Epithelial cell of proximal tubule (primary cell): ENCODE data around the gene LGI2. TPM values are rescaled to one million over a fixed set of nuclear protein-coding genes. Genes with fewer than 3 reads are reported as not detected.

Source experiments
- DNase-seq: peaks from one replicate; pipeline ENCODE4 v3.0.0-alpha.2; 2011; ENCODE audit warnings: low read depth
- H3K4me3 ChIP-seq: 2 replicates; pipeline ENCODE4 v1.5.1; 2011; ENCODE audit warnings: low read depth, mild to moderate bottlenecking, low read length
- total RNA-seq: library from RNA; depleted of rRNA; stranded (reverse); fragments of >200 nt; gene quantifications from 2 replicates; pipeline ENCODE4 v1.2.3, GENCODE V29; 2015
- TF ChIP-seq, protein P1 (sequence below): conservative IDR thresholded peaks from 2 replicates; pipeline ENCODE4 v1.5.1; 2012; ENCODE audit warnings: low read depth, mild to moderate bottlenecking, low read length

Gene LGI2, protein sequence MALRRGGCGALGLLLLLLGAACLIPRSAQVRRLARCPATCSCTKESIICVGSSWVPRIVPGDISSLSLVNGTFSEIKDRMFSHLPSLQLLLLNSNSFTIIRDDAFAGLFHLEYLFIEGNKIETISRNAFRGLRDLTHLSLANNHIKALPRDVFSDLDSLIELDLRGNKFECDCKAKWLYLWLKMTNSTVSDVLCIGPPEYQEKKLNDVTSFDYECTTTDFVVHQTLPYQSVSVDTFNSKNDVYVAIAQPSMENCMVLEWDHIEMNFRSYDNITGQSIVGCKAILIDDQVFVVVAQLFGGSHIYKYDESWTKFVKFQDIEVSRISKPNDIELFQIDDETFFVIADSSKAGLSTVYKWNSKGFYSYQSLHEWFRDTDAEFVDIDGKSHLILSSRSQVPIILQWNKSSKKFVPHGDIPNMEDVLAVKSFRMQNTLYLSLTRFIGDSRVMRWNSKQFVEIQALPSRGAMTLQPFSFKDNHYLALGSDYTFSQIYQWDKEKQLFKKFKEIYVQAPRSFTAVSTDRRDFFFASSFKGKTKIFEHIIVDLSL
- under 0.01 and 2.5 TPM in 2 replicates for total RNA-seq

DNA sequence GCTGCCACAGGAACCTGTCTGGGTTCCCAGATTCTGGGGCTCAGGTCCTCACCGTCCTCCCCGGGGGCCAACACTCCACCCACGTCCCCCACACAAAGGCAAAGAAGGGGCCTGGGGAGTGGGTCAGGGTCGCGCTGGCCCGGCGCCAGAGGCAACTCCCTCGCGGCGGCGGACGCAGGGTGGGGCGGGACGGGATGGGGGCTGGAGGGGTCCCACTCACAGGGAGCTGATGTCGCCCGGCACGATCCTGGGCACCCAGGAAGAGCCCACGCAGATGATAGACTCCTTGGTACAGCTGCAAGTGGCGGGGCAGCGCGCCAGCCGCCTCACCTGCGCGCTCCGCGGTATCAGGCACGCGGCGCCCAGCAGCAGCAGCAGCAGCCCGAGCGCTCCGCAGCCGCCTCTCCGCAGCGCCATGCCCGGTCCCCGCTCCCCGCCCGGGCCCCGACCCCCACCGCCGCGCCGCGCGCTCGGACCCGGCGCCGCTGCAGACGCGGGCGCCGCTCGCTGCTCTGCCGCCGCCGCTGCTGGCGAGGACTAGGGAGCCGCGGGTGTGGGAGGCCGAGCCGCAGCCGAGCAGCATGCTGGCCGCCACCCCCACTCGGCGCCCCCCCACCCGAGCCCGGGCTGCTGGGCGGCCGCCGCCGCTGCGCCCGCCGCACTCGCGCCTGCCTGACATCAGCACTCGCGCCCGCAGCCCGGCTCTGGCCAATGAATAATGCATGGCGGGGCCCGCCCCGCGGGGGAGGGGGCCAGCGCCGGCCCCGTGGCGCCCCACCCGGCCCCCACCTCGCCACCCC lies at the start of gene LGI2:
LGI2 (minus strand) TSS at position 670 of the 800 bp plus-strand sequence; CDS start at position 417, 253 bp downstream.
- TF ChIP-seq, protein P1, sequence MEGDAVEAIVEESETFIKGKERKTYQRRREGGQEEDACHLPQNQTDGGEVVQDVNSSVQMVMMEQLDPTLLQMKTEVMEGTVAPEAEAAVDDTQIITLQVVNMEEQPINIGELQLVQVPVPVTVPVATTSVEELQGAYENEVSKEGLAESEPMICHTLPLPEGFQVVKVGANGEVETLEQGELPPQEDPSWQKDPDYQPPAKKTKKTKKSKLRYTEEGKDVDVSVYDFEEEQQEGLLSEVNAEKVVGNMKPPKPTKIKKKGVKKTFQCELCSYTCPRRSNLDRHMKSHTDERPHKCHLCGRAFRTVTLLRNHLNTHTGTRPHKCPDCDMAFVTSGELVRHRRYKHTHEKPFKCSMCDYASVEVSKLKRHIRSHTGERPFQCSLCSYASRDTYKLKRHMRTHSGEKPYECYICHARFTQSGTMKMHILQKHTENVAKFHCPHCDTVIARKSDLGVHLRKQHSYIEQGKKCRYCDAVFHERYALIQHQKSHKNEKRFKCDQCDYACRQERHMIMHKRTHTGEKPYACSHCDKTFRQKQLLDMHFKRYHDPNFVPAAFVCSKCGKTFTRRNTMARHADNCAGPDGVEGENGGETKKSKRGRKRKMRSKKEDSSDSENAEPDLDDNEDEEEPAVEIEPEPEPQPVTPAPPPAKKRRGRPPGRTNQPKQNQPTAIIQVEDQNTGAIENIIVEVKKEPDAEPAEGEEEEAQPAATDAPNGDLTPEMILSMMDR = no peak
- H3K4me3 ChIP-seq = peak within 1 kb of the TSS; percentile 33
- DNase-seq = no peak

DNA sequence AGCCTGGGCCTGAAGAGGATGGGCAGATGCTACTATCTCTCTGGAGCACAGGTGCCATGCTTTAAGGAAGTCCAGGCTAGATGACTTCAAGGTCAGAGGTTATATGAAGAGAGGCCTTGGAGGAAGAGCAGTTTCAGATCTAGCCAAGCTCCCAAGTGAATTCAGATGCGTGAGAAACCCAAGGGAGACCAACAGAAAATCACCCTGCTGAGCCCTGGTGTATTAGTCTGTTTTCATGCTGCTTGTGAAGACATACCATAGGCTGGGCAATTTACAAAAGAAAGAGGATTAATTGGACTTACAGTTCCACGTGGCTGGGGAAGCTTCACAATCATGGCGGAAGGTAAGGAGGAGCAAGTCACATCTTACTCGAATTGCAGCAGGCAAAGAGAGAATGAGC lies 47.8 kb upstream of the LGI2 start:
- TF ChIP-seq, protein P1 = no peak
- no peak overlapping the region for H3K4me3 ChIP-seq
- DNase-seq = no peak

DNA sequence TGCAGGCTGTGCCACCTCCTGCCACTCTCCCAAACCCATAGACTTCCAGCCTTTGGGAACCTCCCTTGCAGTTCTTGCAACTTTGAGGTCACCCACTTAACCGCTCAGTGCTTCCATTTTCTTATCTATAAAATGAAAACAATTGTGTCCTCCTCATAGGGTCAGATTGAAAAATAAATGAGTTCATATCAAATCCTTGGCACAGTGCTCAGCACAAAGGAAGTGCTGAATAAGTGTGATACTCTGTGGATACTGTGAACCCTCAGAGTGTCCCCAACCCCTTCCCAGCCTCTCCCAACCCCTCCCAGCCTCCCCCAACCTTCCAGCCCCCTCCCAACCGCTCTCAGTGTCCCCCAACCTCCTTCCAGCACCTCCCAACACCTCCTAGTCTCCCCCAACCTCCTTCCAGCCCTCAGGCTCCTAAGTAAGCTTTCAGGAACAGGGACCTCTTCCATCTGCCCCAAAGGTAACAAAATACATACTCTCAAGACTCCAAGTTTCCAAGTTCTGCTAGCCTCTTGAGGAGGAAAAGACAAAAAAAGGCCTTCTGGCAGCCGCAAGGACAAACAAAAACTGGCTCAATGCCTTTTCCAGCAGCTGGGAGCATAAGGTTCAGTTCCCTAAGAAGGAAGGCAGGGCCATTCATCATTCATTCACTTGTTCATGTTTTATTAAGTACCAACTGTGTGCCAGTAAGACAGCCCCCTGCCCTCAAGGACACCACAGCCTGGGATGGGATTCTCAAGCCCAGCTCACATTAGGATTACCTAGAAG lies 46.1 kb upstream of the LGI2 start:
- DNase-seq = no peak
- TF ChIP-seq, protein P1 = no peak
- H3K4me3 ChIP-seq = no peak overlapping the region

DNA sequence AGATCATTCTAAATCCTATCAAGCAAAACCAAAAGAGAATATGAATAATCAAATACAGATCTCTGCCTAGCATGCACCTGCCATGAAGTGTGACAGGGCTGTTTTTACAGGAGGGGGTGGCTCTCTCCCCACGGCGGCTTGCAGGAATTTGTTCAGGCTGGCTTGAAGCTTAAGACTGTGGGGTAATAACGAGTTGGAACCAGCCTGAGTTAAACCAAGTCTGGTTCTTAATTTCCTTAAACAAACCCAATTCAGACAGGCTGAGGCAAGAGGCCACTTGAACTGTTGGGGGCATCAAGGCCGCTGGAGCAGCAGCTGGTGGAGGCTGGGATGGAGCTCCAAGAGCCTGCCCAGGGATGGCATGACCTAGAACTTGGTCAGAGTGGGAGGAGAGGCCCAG lies 45.1 kb upstream of the LGI2 start:
- H3K4me3 ChIP-seq = no peak overlapping the region
- TF ChIP-seq, protein P1 = no peak
- no peak for DNase-seq

DNA sequence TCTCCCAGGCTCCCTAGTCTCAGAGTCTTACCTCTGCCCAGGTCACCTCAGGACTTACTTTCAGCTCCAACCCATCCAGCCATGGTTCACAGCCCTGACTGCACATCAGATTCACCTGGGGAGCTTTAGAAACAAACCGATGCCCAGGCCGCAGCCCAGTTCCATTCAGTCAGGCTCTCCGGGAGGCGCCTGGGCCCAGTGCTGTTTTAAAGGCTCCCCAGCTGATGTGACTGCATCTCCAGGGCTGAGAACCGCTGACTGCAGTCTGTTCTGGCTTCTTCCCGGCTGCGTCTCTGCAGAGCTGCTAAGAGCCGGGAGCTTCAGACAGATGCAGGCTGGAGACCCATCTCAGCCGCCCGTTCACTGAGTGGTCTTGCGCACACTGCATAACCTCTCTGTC lies 44.4 kb upstream of the LGI2 start:
- no peak overlapping the region for H3K4me3 ChIP-seq

DNA sequence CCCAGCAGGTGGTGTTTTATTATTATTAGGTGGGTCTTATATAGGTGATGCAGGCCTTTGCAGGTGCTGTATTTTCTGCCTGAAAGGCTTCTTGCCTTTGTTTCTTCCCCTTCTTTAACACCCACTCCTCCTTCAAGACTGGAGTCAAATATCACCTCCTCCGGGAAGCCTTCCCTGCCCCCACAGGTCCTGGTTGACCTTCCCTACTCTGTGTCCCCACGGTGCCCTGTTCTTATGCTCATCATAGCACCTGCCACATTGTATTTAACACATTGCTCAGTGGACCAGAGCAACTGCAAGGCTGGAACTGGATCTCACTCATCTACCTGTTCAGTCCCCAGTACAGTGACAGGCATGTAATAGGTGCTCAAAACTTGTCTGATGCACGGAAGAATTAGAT lies 39.8 kb upstream of the LGI2 start:
- no peak overlapping the region for H3K4me3 ChIP-seq
- TF ChIP-seq, protein P1 = no peak
- no peak for DNase-seq

More for the DNA sequence above, 44.4 kb upstream of the LGI2 start:
- TF ChIP-seq, protein P1 = no peak
- DNase-seq = no peak
